Measurements from ENCODE around the gene IL1RAPL1.

IL1RAPL1 gene

DNA sequence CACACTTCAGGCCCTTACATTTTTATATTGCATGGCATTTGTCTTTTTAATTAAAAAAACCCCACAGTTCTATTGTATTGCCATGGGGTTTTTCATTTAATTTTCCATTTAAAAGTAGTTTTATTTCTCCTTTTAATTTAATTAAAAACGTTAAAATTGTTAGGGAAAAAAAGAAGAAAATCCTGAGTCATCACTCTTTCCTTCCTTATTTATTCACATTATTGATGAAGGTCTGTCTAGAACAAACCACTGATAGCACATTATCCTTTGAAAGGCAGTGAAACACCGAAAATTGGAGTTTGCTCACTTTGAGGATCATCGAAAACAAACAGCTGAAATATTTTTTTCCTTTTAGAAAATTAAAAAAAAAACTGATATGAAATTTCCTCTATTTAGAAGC lies 868.5 kb downstream of the IL1RAPL1 start:
- no peak for DNase-seq

DNA sequence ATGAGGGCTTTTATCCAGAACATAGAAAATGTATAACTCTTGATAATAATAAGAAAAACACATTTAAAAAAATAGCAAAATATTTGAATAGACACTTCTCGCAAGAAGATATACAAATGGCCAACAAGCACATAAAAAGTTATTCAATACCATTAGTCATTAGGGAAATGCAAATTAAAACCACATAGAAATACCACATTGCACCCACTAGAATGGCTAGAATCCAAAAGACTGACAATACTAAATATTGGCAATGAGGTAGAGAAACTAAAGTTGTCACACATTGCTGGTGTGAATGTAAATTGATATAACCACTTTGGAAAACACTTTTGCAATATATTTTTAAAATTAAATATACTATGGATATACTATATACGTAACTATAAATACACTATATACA lies 873.8 kb downstream of the IL1RAPL1 start:
- DNase-seq, result no peak

DNA sequence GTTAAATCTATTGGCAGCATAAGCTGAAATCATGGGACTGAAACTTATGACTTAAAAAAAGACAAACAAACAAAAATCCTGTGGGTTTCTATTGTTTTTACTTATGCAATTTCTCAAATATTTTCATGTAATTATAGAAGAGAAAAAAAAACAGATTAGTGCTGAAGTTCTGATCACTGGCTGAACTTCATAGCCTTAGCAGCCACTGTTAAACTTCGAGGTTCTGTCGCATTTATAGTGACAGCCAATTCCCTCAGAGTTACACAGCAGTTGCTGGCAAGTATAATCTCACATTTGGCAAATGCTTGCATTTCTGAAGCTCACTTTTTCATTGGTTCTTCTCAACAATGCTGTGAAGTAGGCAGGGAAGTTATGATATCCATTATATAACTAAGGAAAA lies 879.2 kb downstream of the IL1RAPL1 start:
- no peak for DNase-seq

DNA sequence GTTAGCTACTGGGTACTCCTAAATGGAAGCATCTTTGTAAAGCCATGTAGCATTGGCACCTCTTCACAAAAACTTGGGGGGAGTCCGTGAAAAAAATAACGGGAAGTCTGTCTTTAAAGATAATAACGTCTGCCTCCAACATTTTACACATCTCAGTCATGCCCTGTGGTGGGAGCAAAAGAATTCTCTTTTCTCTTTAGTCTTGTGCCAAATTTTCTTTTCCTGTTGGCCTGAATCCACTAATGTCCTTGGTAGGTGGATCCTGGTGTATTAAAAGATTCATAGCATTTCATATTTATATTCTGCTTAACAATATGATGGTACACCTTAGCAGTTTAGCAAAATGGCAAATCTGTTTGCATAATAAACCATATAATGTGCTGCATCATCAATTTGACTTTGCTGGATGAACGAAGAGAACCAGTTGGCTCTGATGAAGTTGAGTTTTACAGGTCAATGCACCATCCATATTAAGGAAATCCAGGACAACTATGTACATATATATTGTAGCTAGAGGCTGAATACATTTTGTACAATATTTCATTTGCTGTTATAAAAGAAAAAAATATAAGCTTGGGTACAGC lies 881.8 kb downstream of the IL1RAPL1 start:
- DNase-seq, result no peak

DNA sequence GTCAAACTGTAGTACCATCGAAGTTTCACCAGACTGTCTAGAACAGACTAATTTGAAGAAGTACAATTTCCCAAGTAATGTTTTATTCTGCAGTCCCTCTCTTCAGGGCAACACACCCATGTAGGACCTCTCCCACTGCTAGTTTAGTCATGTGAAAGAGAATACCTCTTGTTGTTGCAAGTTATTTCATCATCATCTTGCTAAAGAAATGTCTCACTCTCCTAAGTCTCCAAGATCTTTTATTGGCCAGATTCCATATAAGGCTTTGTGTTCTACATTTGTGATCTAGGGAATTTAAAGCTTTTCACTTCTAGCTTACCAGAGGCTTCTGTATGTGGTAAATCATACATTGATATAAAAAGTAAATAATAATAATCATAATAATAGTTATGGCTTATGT lies 882.8 kb downstream of the IL1RAPL1 start:
- no peak for DNase-seq

DNA sequence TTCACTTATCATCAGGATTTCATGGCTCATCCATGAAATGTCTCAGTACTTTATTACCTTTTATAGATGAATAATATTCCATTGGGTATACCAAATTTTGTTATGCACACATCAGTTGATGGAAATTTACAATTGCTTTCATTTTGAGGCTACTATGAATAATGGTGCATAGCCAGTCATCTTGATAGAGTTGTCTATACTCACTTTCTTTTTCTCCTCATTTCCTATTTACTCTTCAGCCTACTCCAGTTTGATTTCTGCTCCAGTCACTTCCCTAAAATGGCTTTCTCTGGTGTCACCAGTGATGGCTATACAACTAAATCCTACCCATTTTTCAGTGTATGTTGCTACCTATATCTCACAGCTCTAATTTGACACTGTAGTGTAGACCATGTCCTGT lies 884.6 kb downstream of the IL1RAPL1 start:
- DNase-seq, result no peak

DNA sequence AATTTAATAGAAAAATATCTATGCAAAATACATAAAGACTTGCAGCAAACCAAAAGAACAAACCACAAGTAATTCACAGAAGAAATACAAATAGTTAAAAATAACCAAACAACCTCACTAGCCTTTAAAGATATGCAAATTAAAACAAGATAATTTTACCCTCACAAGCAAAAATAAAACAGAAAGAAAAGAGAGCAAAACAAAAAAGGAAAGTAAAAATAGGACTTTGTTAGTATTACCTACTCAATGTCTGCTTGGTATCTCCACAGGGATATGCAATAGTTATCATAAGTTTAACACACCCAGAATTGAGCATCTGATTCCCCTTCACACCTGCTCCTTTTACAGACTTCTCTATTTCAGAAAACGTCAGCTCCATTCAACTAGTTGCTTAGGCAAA lies 890.6 kb downstream of the IL1RAPL1 start:
- no peak for DNase-seq

DNA sequence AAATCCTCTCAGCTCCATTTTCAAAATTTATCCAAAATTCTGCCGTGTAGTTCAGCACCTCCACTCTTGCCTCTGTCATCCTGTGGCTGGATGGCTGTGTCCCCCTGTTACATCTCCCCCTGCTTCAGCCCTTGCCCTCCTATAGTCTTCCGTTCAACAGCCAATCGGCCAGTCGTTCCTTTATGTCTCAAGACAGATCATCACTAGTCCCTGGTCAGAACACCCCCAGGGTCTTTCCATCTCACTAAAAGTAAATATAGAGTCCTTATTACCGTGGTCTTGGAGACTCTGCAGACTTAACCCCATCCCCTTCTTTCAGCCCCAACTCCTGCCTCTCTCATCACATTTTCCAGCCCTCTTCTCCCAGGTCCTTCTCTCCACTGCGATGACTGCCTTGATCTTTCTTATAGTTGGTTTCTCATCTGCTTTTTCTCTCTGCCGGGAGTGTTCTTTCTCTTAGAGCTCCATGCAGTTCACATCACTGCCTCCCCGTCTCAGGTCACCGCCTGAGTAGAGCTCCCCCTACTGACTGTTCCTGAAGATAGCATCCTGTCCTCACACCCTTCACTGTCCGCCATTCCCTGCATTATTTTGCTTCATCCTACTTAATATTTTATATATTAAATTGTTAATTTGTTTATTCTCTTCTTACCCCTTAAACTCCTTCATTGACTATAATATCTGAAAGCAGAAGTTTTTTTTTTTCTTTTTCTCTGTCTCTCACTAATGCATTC lies 891.3 kb downstream of the IL1RAPL1 start:
- DNase-seq, result no peak

DNA sequence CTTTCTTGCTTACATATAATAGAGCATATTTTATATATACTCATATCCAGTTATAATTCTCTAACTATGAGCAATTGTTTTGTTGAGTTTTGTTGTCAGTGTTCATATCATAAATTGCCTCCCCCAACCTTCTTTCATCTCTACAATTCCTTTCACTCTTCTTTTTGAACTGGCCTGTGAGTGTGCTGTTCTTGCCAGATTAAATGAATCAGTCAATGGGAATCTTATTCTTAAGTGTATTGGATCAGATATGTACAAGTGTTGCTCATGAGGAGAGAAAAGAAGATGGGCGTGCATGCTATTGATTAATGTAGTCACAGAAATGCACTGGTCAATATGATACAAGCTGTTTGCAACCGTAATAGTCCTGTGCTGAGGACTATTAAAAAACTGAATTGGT lies 900.0 kb downstream of the IL1RAPL1 start:
- DNase-seq, result no peak

DNA sequence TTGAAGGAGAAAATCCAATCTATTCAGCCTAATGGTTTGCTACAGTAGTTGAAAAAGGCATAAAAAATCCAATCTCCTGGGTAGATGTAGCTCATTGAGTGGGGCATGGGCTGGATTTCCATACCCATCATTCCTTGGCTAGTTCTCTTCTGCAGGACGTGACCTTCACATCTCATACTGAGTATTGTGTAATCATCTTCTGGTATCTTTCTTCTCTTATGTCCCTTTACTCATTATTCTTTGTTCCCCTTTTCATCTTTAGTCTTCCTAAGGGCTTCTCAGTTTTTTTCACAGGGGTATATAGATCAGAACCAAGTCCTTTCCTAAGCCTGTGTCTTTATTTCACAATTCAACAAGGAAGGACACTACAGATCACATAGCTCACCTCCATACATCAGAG lies 900.5 kb downstream of the IL1RAPL1 start:
- DNase-seq, result no peak

DNA sequence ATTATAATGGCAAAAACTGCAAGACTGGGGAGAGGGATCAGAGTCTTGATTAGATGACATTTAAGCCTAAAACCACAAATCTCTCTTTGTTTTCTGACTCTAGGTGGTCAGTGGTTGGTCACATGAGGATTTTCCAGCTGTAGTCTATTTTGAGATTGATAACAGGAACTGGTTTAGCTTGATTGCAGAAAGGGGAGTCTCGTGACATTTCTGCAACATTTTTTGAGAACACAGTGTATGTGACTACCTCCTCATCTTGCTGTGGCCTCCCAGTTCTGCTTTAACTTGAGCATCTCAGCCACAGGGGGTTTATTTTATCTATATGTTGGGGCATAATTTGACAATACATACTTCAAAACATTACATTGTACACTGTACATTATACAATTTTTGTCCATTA lies 901.7 kb downstream of the IL1RAPL1 start:
- DNase-seq, result no peak

DNA sequence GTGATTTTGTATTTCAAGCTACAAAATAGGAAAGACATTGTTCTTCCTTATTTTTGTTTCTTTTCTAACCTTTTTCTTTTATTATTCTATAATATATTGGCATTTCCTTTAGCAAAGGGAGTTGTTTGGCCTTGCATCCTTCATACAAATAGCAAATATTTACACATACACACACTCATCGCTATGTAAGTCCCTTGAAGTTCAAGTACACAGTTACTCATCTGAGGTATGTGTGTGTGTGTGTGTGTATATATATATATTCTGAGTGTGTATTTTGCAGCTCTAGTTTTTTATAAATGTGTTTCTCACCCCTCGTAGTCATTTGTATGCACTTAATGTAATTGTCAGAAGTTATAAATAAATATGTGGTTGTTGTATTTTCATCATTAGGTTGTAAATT lies 903.4 kb downstream of the IL1RAPL1 start:
- no peak for DNase-seq

DNA sequence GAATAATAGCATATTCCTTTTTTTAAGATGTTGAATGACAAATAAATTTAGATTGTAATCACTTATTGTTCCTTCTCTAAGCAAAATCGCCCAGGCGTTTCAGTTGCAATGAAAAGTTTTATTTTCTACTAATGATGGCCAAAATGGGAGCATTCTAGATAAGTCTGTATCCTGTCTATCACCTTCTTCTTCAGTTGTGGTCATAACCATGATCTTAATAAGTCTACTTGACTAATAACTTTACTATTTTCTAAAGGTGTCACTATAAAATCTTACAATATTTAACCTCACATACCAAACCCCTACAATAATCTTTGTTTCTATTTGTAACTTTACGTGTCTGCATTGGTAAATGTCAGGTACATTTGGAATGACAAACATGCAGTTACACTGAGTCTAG lies 904.4 kb downstream of the IL1RAPL1 start:
- DNase-seq, result no peak

DNA sequence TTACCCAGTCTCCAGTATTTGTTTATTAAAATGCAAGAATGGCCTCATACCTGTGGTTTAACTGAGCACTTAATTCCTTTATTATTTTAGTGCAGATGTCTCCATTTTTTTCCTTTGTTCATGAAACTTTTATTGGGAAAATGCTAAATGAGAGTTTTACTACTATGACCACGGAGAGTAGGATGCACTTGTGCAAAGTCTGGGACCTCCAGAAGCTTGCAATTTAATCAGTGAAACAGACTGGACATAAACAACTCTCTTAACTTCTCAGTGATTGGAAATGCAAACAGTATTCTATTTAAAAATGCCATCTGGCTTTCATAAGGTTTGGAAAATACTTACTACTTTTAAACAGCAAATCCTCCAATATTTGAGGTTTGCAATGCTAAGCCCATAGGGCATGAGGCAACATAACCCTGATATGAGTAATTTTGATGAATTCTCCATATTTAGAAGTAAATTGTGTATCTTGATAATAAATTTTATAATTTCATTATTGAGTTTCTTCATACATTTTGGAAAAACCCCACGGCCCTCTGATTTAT lies 909.5 kb downstream of the IL1RAPL1 start:
- no peak for DNase-seq

DNA sequence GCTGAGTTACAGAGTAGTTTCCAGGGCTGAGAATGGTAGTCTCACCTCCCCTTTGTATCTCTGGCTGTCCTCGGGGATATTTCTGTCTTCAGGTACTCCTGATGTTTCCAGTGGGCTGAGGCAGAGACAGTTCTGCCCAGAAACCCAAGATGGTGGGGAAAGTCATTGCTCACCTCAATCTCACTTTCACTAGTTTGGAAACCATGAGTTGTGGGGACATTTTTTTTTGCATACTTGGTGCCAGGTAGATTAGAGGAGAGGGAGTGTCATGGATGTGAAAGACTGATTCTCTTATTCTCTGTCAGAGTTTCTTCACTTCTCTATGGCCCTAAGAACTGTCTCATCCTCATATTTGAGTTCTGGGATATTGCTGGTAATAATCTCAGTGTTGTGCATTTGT lies 919.5 kb downstream of the IL1RAPL1 start:
- no peak for DNase-seq

DNA sequence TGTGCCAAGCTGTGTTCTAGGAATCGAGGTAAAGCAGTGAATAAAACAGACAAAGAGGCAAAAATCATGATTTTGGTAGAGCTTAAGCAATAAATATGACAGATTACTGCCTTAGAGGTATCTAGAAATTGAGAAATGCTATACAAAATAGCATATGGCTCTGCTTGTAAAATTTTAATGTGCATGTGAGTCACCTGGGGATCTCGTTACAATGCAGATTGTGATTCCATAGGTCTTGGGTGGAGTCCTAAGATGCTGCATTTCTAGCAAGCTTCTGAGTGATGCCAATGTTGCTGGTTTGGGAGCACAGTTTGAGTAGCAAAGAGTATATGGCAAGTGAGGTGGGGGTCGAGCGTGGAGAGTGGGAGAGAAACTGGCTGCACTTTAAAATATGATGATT lies 930.9 kb downstream of the IL1RAPL1 start:
- no peak for DNase-seq

DNA sequence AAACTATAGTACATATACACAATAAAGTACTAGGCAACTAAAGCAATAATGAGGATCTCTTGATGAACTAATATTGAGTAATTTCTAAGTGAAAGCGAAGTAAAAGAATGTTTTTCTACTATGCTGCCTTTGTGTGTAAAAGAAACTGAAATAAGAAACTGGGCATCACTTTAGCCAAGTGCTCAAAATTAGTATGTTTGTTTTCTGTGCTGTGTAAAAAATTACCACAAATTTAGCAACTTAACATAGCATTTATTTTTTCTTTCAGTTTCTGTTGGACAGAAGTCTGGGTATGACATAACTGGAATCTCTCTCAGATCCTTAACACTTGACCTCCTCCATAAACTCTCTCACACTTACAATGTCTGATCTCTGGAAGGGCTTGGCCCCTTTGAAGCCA lies 941.0 kb downstream of the IL1RAPL1 start:
- DNase-seq, result no peak

DNA sequence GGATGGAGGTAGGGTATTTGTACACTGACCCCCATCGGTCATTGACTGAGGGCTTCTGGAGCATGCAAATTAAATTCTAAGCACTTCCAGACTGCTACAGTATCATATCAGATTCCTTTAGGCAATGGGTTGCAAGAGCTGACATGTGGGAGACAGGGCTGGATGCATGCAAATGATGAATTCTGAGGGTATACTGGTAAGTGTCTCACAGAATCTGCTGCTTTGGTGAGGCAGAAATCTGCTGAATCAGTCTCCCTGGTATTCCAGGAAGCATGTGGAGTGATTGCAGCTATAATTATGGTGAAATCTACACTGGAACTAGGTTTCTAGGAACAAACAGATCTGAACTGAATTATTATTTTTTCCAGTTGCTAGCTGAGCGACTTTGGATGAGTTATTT lies 943.3 kb downstream of the IL1RAPL1 start:
- DNase-seq, result no peak

DNA sequence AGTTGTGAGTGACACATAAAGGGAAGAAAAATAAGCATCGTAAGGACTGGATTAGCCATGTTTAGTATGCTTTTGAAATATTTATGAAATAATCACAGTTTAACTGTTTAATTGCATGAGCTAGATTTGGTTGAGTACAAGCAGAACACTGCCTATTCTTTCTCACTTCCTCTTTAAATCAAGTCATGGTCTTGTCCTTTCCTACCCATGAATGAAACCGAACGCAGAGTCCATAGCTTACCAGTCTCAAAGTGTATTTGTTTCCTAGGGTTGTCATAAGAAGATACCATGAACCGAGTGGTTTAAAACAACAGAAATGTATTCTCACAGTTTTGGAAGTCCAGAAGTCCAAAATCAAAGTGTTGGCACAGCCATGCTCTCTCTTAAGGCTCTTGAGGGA lies 944.1 kb downstream of the IL1RAPL1 start:
- DNase-seq, result no peak

DNA sequence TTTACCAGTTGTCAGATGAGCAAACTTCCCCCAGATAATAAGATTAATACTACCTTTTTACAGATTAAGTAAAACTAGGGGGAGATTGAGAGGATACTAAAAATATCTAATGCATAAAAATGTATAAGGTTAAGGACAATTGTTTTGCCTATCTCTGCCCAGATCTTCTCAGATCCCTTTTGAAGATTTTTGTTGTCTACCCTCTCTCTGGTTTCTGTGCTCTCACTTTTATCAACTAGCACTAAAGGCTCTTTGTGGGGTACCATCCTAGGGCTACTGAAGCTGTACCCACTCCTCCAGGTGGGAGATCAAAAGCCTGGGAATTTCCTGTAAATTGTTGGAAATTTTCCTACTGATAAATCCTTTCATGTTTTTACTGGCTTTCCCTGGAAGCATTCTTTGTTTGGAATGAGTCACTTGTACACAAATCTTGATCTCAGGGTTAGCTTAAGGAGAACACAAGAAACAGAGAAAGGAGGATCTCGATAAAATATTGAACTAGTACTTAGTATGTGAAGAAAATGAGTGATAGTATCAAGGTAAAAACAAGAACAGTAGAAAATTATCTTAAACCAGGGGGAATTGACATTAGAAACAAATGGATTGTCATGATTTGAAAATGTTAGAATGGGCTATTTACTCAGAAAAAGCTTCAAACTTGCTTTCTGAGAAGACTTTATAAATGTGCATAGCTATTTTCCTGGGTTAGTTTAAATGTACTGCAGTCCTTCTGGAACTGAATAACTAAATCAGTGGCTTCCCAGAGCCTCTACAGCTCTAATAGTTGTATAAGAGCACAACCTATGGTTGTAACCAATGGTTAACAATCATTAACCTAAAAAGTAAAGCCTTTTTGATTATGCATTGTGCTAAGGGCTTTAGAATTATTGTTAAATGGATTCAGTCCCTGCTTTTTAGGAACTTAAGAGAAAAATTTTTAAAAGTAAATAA lies 948.2 kb downstream of the IL1RAPL1 start:
- DNase-seq, result no peak

DNA sequence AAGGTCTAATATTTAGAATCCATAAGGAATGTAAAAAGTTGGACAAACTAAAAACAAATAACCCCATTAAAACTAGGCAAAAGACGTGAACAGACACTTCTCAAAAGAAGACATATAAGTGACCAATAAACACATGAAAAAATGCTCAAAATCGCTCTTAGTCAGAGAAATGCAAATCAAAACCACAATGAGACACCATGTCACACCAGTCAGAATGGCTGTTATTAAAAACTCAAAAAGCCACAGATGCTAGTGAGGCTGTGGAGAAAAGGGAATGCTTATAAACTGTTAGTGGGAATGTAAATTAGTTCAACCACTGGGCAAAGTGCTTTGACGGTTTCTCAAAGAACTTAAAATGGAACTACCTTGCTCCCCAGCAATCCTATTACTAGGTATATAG lies 953.8 kb downstream of the IL1RAPL1 start:
- DNase-seq, result no peak

DNA sequence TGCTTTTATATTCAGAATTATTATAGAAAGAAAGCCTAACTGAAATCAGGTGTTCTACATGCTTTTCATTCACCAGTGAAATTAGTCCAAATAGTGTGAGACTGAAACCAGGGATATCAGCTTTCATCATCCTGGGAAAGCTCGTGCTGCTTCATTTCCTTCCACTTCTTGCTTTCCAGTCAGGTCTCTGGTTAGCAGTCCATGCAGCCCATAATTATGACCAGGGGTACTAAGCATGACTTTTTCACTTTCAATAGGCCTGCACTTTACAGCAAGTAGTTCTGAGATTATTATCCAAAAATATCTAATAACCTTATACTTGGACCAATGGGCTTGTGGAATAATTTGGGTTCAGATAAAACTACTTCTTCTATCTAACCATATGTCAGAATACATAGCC lies 954.9 kb downstream of the IL1RAPL1 start:
- DNase-seq, result no peak

DNA sequence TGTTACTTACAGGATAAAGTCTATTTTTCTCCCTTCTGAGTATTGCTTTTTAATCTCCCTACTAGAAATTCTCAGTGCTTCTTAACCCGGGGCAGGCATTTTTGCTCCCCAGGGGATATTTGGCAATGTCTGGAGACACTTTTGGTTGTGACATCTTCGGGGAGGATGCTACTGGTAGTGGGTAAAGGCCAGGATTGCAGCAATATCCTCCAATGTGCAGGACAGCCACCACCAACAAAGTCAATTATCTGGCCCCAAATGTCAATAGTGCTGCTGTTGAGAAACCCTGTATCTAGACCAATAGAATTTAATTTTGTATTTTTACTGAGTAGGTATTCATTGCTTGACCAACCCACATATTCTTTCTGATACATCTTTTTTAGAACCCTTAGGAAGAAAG lies 958.6 kb downstream of the IL1RAPL1 start:
- no peak for DNase-seq

DNA sequence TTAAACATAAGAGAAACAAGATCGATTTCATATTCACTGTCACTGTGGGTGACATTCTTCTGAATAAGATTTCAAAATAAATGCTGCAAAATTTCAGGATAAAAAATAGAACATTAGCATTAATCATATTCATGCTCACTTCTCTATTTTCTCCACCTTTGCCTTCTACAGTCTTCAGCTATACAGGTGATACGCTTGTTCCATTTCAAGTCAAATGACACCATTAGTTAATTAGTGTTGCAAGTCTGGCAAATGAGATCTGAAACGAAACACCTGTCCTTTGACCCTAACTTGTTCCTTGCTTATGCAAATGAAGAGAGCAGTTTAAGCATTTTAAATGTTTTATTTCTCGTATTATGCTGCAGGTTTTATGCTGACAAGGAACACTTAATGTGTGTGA lies 960.6 kb downstream of the IL1RAPL1 start:
- no peak for DNase-seq
